ENCODE data around the gene ZC3H11A.
A peak's percentile ranks its signal among the peaks of the same experiment; 100 is the strongest.

ZC3H11A gene

GRCh38 chr1:203807196-203807595 lies 11.8 kb downstream of the ZC3H11A start:
- peak; percentile 46 for DNase-seq (ENCODE audit: low read depth)
- no peak for TF ChIP-seq CTCF (IDR thresholded peaks at IDR 0.05; ENCODE audit: low read depth, low read length, missing control alignments)
- no peak overlapping the region for H3K4me3 ChIP-seq (ENCODE audit: low read depth, low read length)
- in situ Hi-C loops (cut with HindIII; ENCODE audit: low sequenced_read_pairs), result no loop called here

- DNase-seq (ENCODE audit: low read depth), result no peak
- no peak for TF ChIP-seq CTCF (IDR thresholded peaks at IDR 0.05; ENCODE audit: low read depth, low read length, missing control alignments)
- in situ Hi-C loops (cut with HindIII; ENCODE audit: low sequenced_read_pairs), result no loop called here
These were observed 18.3 kb downstream of the ZC3H11A start for GRCh38 chr1:203813581-203814341.

GRCh38 chr1:203818399-203818798 lies 23.0 kb downstream of the ZC3H11A start:
- DNase-seq (ENCODE audit: low read depth), result no peak
- no peak overlapping the region for H3K4me3 ChIP-seq (ENCODE audit: low read depth, low read length)
- no peak for TF ChIP-seq CTCF (IDR thresholded peaks at IDR 0.05; ENCODE audit: low read depth, low read length, missing control alignments)
- in situ Hi-C loops (cut with HindIII; ENCODE audit: low sequenced_read_pairs), result no loop called here

More at GRCh38 chr1:203813581-203814341, 18.3 kb downstream of the ZC3H11A start:
- no peak overlapping the region for H3K4me3 ChIP-seq (ENCODE audit: low read depth, low read length)

- TF ChIP-seq CTCF (IDR thresholded peaks at IDR 0.05; ENCODE audit: low read depth, low read length, missing control alignments), result no peak
- H3K4me3 ChIP-seq (ENCODE audit: low read depth, low read length), result no peak overlapping the region
- DNase-seq (ENCODE audit: low read depth), result no peak
- in situ Hi-C loops (cut with HindIII; ENCODE audit: low sequenced_read_pairs), result no loop called here
These were observed 27.9 kb downstream of the ZC3H11A start for GRCh38 chr1:203823306-203823705.

- H3K4me3 ChIP-seq (ENCODE audit: low read depth, low read length), result no peak overlapping the region
- no peak for DNase-seq (ENCODE audit: low read depth)
- in situ Hi-C loops (cut with HindIII; ENCODE audit: low sequenced_read_pairs), result no loop called here
- no peak for TF ChIP-seq CTCF (IDR thresholded peaks at IDR 0.05; ENCODE audit: low read depth, low read length, missing control alignments)
These were observed 30.8 kb downstream of the ZC3H11A start for GRCh38 chr1:203826175-203826574.

GRCh38 chr1:203828002-203828401 lies 32.6 kb downstream of the ZC3H11A start:
- in situ Hi-C loops (cut with HindIII; ENCODE audit: low sequenced_read_pairs), result no loop called here
- no peak overlapping the region for H3K4me3 ChIP-seq (ENCODE audit: low read depth, low read length)
- TF ChIP-seq CTCF (IDR thresholded peaks at IDR 0.05; ENCODE audit: low read depth, low read length, missing control alignments), result no peak
- no peak for DNase-seq (ENCODE audit: low read depth)
